Keratinocyte (primary cell): Measurements from ENCODE around the gene PNMA6E. TPM values are rescaled to one million over a fixed set of nuclear protein-coding genes. Genes with fewer than 3 reads are reported as not detected.

Experiments
- DNase-seq: peaks from one replicate; pipeline ENCODE4 v3.0.0-alpha.2; 2011; ENCODE audit warnings: low read depth, missing footprints, low spot score
- FAIRE-seq: peaks from 2 replicates; lab custom pipeline; 2011; peaks lifted over from hg19 to GRCh38; lab: Jason Lieb, UNC
- H2AFZ ChIP-seq: 2 replicates; pipeline ENCODE4 v1.6.0; 2012; ENCODE audit warnings: low read length, control low read depth, inconsistent platforms; ENCODE audit not compliant: control insufficient read depth
- H3K27ac ChIP-seq: 2 replicates; pipeline ENCODE4 v1.5.1; 2011; ENCODE audit warnings: low read length; ENCODE audit not compliant: control insufficient read depth, insufficient read depth
- H3K27me3 ChIP-seq: 3 replicates; pipeline ENCODE4 v1.6.0; 2011; ENCODE audit warnings: low read length; ENCODE audit not compliant: control insufficient read depth, insufficient read depth; ENCODE audit errors: extremely low read depth
- H3K36me3 ChIP-seq, 2 experiments: 2 replicates in 1 of 2; 3 replicates in 1 of 2; pipeline ENCODE4 v1.5.1; 2011; ENCODE audit warnings: low read length in 2 of 2, mild to moderate bottlenecking in 1 of 2; ENCODE audit not compliant: control insufficient read depth in 2 of 2, insufficient read depth in 2 of 2; ENCODE audit errors: extremely low read depth in 1 of 2
- H3K4me1 ChIP-seq: 3 replicates; pipeline ENCODE4 v1.5.1; 2011; ENCODE audit warnings: low read length; ENCODE audit not compliant: control insufficient read depth, insufficient read depth; ENCODE audit errors: extremely low read depth
- H3K4me2 ChIP-seq: 3 replicates; pipeline ENCODE4 v1.6.0; 2011; ENCODE audit warnings: low read depth, low read length; ENCODE audit not compliant: control insufficient read depth, insufficient read depth; ENCODE audit errors: extremely low read depth
- H3K4me3 ChIP-seq, 3 experiments: fragments of 200-600 bp in 1 of 3; sonication (generic) in 1 of 3; 2 replicates in 2 of 3; 3 replicates in 1 of 3; pipeline ENCODE4 v1.5.1; 2011 to 2016; ENCODE audit warnings: low read length in 3 of 3, mild to moderate bottlenecking in 3 of 3, control low read depth in 2 of 3, inconsistent platforms in 1 of 3, low read depth in 1 of 3, mixed read lengths in 1 of 3, mixed run types in 1 of 3, moderate library complexity in 1 of 3; ENCODE audit not compliant: control insufficient read depth in 2 of 3, insufficient read depth in 2 of 3; ENCODE audit errors: extremely low read depth in 1 of 3
- H3K79me2 ChIP-seq: 2 replicates; pipeline ENCODE4 v1.6.0; 2012; ENCODE audit warnings: low read length; ENCODE audit not compliant: control insufficient read depth, insufficient read depth
- H3K9ac ChIP-seq: 3 replicates; pipeline ENCODE4 v1.6.0; 2011; ENCODE audit warnings: low read length; ENCODE audit not compliant: control insufficient read depth, insufficient read depth; ENCODE audit errors: extremely low read depth
- H3K9me1 ChIP-seq: 3 replicates; pipeline ENCODE4 v1.6.0; 2011; ENCODE audit warnings: low read length; ENCODE audit not compliant: control insufficient read depth, insufficient read depth; ENCODE audit errors: extremely low read depth
- H3K9me3 ChIP-seq: 2 replicates; pipeline ENCODE4 v1.5.1; 2012; ENCODE audit warnings: low read depth, low read length; ENCODE audit not compliant: control insufficient read depth
- H4K20me1 ChIP-seq: 3 replicates; pipeline ENCODE4 v1.6.0; 2011; ENCODE audit warnings: low read length; ENCODE audit not compliant: control insufficient read depth, insufficient read depth; ENCODE audit errors: extremely low read depth
- EZH2 ChIP-seq: IDR thresholded peaks from one replicate; pipeline ENCODE4 v1.6.1; 2012; ENCODE audit warnings: inconsistent platforms, mild to moderate bottlenecking, low read length, moderate library complexity
- dilution Hi-C: fragments of 300-500 bp; cut with MboI; formaldehyde crosslinking; loops from one replicate; pipeline ENCODE4 v1.7.0; 2020; ENCODE audit warnings: low sequenced_read_pairs; ENCODE audit not compliant: extremely low pct_ligation_motif_present
- polyA plus RNA-seq, 5 experiments: library from polyadenylated mRNA; depleted of rRNA in 3 of 5; stranded (reverse) in 3 of 5; stranded (forward) in 1 of 5; unstranded in 1 of 5; fragments of >200 nt; gene quantifications; 1 replicate in 1 of 5; 2 replicates in 3 of 5; 3 replicates in 1 of 5; pipeline versions ENCODE4 v1.2.1 to v1.2.3, GENCODE V29; 2011 to 2012; ENCODE audit warnings: missing spikeins in 2 of 5, low read depth in 1 of 5, low replicate concordance in 1 of 5
- TF ChIP-seq, protein P1 (sequence below), 3 experiments: IDR thresholded peaks in 1 of 3; conservative IDR thresholded peaks in 1 of 3; optimal IDR thresholded peaks in 1 of 3; 2 replicates in 2 of 3; 3 replicates in 1 of 3; pipeline versions ENCODE3 to v1.5.1; 2011; ENCODE audit warnings: low read length in 3 of 3, mild to moderate bottlenecking in 3 of 3, moderate library complexity in 2 of 3, control low read depth in 1 of 3, inconsistent platforms in 1 of 3; ENCODE audit not compliant: insufficient read depth in 2 of 3; ENCODE audit errors: extremely low read depth in 1 of 3

Gene PNMA6E
- polyA plus RNA-seq, 1 donor (not counting 4 experiments of a cell fraction or from before 2014, with no cell fraction given), result not detected

DNA sequence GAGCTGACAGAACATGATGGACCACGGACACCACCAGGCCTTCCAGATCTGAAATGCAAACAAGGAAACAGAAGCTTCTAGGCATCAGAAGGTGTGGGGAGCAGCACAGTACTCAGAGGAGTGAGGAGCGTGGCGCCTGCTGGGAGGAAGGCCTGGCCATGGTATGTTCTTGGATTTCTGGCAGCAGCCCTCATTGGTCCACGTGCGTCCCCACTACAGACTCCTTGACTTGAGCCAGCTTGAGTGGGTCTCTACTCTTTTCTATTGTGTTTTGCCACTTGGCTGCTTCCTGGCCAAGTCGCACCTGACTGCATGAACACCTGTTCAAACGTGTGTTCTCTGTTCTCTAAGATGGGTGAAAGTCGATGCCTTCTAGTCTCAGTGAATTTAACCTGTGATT, 49.2 kb downstream of the PNMA6E start:
- dilution Hi-C loops, result no loop called here
- H3K36me3 ChIP-seq, result peaks cover 0 to 4% of the 10 kb centered on the region in 2 experiments
- no peak for FAIRE-seq
- H3K27me3 ChIP-seq, result no peaks in the 10 kb centered on the region
- H3K27ac ChIP-seq, result no peak overlapping the region
- no peaks in the 10 kb centered on the region for H4K20me1 ChIP-seq
- H3K9ac ChIP-seq, result no peak overlapping the region
- H3K4me3 ChIP-seq, result no peak overlapping the region
- H3K4me2 ChIP-seq, result no peak overlapping the region
- no peaks in the 10 kb centered on the region for H3K9me1 ChIP-seq
- no peak for TF ChIP-seq EZH2
- TF ChIP-seq, protein P1, sequence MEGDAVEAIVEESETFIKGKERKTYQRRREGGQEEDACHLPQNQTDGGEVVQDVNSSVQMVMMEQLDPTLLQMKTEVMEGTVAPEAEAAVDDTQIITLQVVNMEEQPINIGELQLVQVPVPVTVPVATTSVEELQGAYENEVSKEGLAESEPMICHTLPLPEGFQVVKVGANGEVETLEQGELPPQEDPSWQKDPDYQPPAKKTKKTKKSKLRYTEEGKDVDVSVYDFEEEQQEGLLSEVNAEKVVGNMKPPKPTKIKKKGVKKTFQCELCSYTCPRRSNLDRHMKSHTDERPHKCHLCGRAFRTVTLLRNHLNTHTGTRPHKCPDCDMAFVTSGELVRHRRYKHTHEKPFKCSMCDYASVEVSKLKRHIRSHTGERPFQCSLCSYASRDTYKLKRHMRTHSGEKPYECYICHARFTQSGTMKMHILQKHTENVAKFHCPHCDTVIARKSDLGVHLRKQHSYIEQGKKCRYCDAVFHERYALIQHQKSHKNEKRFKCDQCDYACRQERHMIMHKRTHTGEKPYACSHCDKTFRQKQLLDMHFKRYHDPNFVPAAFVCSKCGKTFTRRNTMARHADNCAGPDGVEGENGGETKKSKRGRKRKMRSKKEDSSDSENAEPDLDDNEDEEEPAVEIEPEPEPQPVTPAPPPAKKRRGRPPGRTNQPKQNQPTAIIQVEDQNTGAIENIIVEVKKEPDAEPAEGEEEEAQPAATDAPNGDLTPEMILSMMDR (optimal IDR thresholded peaks at IDR 0.05 in 1 of 3, IDR thresholded peaks at IDR 0.05 in 1 of 3, conservative IDR thresholded peaks at IDR 0.05 in 1 of 3; ENCODE audit: extremely low read depth in 1 of 3, insufficient read depth in 2 of 3, low read length in 3 of 3), result no peak
- no peaks in the 10 kb centered on the region for H3K79me2 ChIP-seq
- DNase-seq, result no peak
- H3K9me3 ChIP-seq, result peaks cover 2% of the 10 kb centered on the region
- no peaks in the 10 kb centered on the region for H3K4me1 ChIP-seq
- H2AFZ ChIP-seq, result no peak overlapping the region

DNA sequence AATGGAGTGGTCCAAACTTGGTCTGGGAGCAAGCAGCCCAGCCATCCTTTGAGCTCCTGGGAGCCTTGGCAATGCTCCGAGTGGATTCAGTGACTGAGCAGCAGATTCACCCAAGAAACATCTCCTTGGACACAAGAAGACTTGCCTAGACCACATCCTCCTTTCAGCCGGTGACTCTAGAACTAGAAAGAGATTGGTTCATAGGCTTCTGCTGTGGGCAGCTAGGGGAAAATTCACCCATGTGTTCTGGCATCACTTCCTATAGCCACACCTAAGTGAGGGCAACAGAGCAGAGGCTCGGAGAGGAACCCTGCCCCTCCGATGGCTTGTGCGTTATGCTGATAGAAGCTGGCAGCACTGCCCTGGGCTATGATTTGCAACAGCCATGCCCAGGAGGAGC, 51.2 kb downstream of the PNMA6E start:
- H3K4me3 ChIP-seq, result no peak overlapping the region
- H2AFZ ChIP-seq, result no peak overlapping the region
- no peaks in the 10 kb centered on the region for H3K4me1 ChIP-seq
- H3K79me2 ChIP-seq, result no peaks in the 10 kb centered on the region
- dilution Hi-C loops, result no loop called here
- no peak for TF ChIP-seq EZH2
- TF ChIP-seq, protein P1 (optimal IDR thresholded peaks at IDR 0.05 in 1 of 3, IDR thresholded peaks at IDR 0.05 in 1 of 3, conservative IDR thresholded peaks at IDR 0.05 in 1 of 3; ENCODE audit: extremely low read depth in 1 of 3, insufficient read depth in 2 of 3, low read length in 3 of 3), result no peak
- DNase-seq (no peak), FAIRE-seq (no peak)
- no peaks in the 10 kb centered on the region for H3K9me1 ChIP-seq
- H4K20me1 ChIP-seq, result no peaks in the 10 kb centered on the region
- H3K4me2 ChIP-seq, result no peak overlapping the region
- H3K9ac ChIP-seq, result no peak overlapping the region
- H3K36me3 ChIP-seq, result peaks cover 0 to 4% of the 10 kb centered on the region in 2 experiments
- H3K27me3 ChIP-seq, result no peaks in the 10 kb centered on the region
- no peak overlapping the region for H3K27ac ChIP-seq
- peaks cover 2% of the 10 kb centered on the region for H3K9me3 ChIP-seq
